PFSK-1 (cell line): Measurements from ENCODE around the gene OR2Z1.

Source experiments
- FOXP2 ChIP-seq: optimal IDR thresholded peaks from 2 replicates; pipeline ENCODE3; 2011; ENCODE audit warnings: borderline replicate concordance, control low read depth, inconsistent platforms; ENCODE audit not compliant: insufficient read depth; ENCODE audit errors: extremely low read length, extremely low read depth
- POLR2AphosphoS5 ChIP-seq: IDR thresholded peaks from 2 replicates; pipeline ENCODE4 v1.6.1; 2012; ENCODE audit warnings: low read depth, mild to moderate bottlenecking, control low read depth, low read length, moderate library complexity
- SIN3A ChIP-seq: IDR thresholded peaks from 2 replicates; pipeline ENCODE4 v1.6.1; 2012; ENCODE audit warnings: mild to moderate bottlenecking, low read length, moderate library complexity, borderline replicate concordance; ENCODE audit not compliant: insufficient read depth
- TAF1 ChIP-seq: IDR thresholded peaks from 2 replicates; pipeline ENCODE4 v1.6.1; 2012; ENCODE audit warnings: low read length, control low read depth, borderline replicate concordance; ENCODE audit not compliant: insufficient read depth
- TF ChIP-seq, protein P1 (sequence below), 2 experiments: IDR thresholded peaks; 2 replicates each; pipeline versions ENCODE4 v1.6.1 to v1.8.0; 2011 to 2012; ENCODE audit warnings: low read depth in 2 of 2, low read length in 2 of 2, control low read depth in 1 of 2, inconsistent platforms in 1 of 2, mild to moderate bottlenecking in 1 of 2, moderate library complexity in 1 of 2; ENCODE audit not compliant: insufficient read depth in 1 of 2

DNA sequence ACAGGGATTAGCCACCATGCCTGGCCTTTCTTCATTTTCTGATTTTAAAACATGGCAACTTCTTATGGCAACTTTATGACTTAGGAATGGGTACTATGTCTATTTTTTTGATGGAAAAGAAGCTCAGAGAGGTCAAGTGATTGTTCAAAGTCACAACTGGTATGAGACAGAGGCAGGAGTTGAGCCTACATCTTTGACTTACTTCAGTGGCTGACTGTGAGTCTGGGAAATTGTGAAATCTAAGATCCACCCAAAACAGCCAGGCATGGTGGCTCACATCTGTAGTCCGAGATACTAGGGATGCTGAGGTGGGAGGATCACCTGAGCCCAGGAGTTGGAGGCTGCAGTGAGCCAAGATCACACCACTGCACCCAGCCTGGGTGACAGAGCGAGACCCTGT lies 20.5 kb upstream of the OR2Z1 start:
- no peak for TF ChIP-seq TAF1
- no peak for TF ChIP-seq POLR2AphosphoS5
- TF ChIP-seq, protein P1, sequence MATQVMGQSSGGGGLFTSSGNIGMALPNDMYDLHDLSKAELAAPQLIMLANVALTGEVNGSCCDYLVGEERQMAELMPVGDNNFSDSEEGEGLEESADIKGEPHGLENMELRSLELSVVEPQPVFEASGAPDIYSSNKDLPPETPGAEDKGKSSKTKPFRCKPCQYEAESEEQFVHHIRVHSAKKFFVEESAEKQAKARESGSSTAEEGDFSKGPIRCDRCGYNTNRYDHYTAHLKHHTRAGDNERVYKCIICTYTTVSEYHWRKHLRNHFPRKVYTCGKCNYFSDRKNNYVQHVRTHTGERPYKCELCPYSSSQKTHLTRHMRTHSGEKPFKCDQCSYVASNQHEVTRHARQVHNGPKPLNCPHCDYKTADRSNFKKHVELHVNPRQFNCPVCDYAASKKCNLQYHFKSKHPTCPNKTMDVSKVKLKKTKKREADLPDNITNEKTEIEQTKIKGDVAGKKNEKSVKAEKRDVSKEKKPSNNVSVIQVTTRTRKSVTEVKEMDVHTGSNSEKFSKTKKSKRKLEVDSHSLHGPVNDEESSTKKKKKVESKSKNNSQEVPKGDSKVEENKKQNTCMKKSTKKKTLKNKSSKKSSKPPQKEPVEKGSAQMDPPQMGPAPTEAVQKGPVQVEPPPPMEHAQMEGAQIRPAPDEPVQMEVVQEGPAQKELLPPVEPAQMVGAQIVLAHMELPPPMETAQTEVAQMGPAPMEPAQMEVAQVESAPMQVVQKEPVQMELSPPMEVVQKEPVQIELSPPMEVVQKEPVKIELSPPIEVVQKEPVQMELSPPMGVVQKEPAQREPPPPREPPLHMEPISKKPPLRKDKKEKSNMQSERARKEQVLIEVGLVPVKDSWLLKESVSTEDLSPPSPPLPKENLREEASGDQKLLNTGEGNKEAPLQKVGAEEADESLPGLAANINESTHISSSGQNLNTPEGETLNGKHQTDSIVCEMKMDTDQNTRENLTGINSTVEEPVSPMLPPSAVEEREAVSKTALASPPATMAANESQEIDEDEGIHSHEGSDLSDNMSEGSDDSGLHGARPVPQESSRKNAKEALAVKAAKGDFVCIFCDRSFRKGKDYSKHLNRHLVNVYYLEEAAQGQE (IDR thresholded peaks at IDR 0.05; ENCODE audit: insufficient read depth in 1 of 2, low read depth in 2 of 2, low read length in 2 of 2), result no peak
- TF ChIP-seq SIN3A, result no peak
- TF ChIP-seq FOXP2, result no peak
